Measurements from ENCODE around the gene ANAPC4.
"Not testable (repeated sequence)": the region's sequence is repeated elsewhere in the genome, so short reads cannot be mapped to it uniquely, and the experiment has no call there.

The ANAPC4 gene

GRCh38 chr4:25368315-25368714 is 8.7 kb upstream of the ANAPC4 start:
- Histone ChIP-seq H4K20me1 (ENCODE audit: control insufficient read depth, insufficient read depth, low read depth, low read length) (no peaks in the 10 kb centered on the region), H3K79me2 (ENCODE audit: control insufficient read depth, low read length) (no peaks in the 10 kb centered on the region), H3K9me2 (replicated peaks; ENCODE audit: control insufficient read depth, low read length) (no peaks in the 10 kb centered on the region), H3K36me3 (ENCODE audit: control insufficient read depth, low read length) (peaks cover 6% of the 10 kb centered on the region), H3K27me3 (ENCODE audit: control insufficient read depth, low read length) (no peaks in the 10 kb centered on the region), H3K27ac (ENCODE audit: low read depth, low read length) (no peak overlapping the region), H3K9me3 (ENCODE audit: control insufficient read depth, insufficient read depth, low read length) (no peaks in the 10 kb centered on the region), H3K4me2 (ENCODE audit: low read length) (no peak overlapping the region), H3K4me3 (ENCODE audit: low read length) (no peak overlapping the region), H3F3A (ENCODE audit: control insufficient read depth, insufficient read depth) (peaks cover 2% of the 10 kb centered on the region; the same call in 1 of the 2 replicates), H3K4me1 (ENCODE audit: control insufficient read depth, low read length) (no peaks in the 10 kb centered on the region)
- TF ChIP-seq CTCF (IDR thresholded peaks at IDR 0.05; ENCODE audit: low read depth, low read length, poor library complexity, severe bottlenecking), result no peak

GRCh38 chr4:25370242-25370641 is 6.8 kb upstream of the ANAPC4 start:
- Histone ChIP-seq H3F3A (ENCODE audit: control insufficient read depth, insufficient read depth) (peaks cover 6% of the 10 kb centered on the region), H3K4me2 (ENCODE audit: low read length) (no peak overlapping the region), H3K36me3 (ENCODE audit: control insufficient read depth, low read length) (peaks cover under 1% of the 10 kb centered on the region; the same call in 1 of the 2 replicates), H3K9me3 (ENCODE audit: control insufficient read depth, insufficient read depth, low read length) (no peaks in the 10 kb centered on the region), H3K79me2 (ENCODE audit: control insufficient read depth, low read length) (no peaks in the 10 kb centered on the region), H3K4me1 (ENCODE audit: control insufficient read depth, low read length) (peaks cover 5% of the 10 kb centered on the region; the same call in 1 of the 2 replicates), H3K9me2 (replicated peaks; ENCODE audit: control insufficient read depth, low read length) (no peaks in the 10 kb centered on the region), H3K4me3 (ENCODE audit: low read length) (no peak overlapping the region), H3K27ac (ENCODE audit: low read depth, low read length) (no peak overlapping the region), H4K20me1 (ENCODE audit: control insufficient read depth, insufficient read depth, low read depth, low read length) (no peaks in the 10 kb centered on the region), H3K27me3 (ENCODE audit: control insufficient read depth, low read length) (no peaks in the 10 kb centered on the region)
- TF ChIP-seq CTCF (IDR thresholded peaks at IDR 0.05; ENCODE audit: low read depth, low read length, poor library complexity, severe bottlenecking) (no peak), EZH2phosphoT487 (IDR thresholded peaks at IDR 0.05; ENCODE audit: borderline replicate concordance, low read length) (no peak)

- H3K27me3 ChIP-seq (ENCODE audit: control insufficient read depth, low read length); H3K9me3 ChIP-seq (ENCODE audit: control insufficient read depth, insufficient read depth, low read length); H3K4me3 ChIP-seq (ENCODE audit: low read length); H3K9me2 ChIP-seq (replicated peaks; ENCODE audit: control insufficient read depth, low read length); H4K20me1 ChIP-seq (ENCODE audit: control insufficient read depth, insufficient read depth, low read depth, low read length); H3K36me3 ChIP-seq (ENCODE audit: control insufficient read depth, low read length); H3K79me2 ChIP-seq (ENCODE audit: control insufficient read depth, low read length); H3K27ac ChIP-seq (ENCODE audit: low read depth, low read length); H3K4me2 ChIP-seq (ENCODE audit: low read length): not testable (repeated sequence)
- Histone ChIP-seq H3K4me1 (ENCODE audit: control insufficient read depth, low read length) (peaks cover 12% of the 10 kb centered on the region), H3F3A (ENCODE audit: control insufficient read depth, insufficient read depth) (peaks cover 12% of the 10 kb centered on the region)
These were observed 4.5 kb upstream of the ANAPC4 start for GRCh38 chr4:25372549-25372948.

- no peaks in the 10 kb centered on the region for H3K9me2 ChIP-seq (replicated peaks; ENCODE audit: control insufficient read depth, low read length)
- peaks cover 10% of the 10 kb centered on the region; the same call in 1 of the 2 replicates for H3F3A ChIP-seq (ENCODE audit: control insufficient read depth, insufficient read depth)
- peak overlapping the region; percentile 73 for H3K4me2 ChIP-seq (ENCODE audit: low read length)
- TF ChIP-seq EZH2phosphoT487 (IDR thresholded peaks at IDR 0.05; ENCODE audit: borderline replicate concordance, low read length) (no peak), CTCF (IDR thresholded peaks at IDR 0.05; ENCODE audit: low read depth, low read length, poor library complexity, severe bottlenecking) (no peak)
- peaks cover 32% of the 10 kb centered on the region for H3K4me1 ChIP-seq (ENCODE audit: control insufficient read depth, low read length)
- H3K27ac ChIP-seq (ENCODE audit: low read depth, low read length), result peak overlapping the region; percentile 43
- H3K27me3 ChIP-seq (ENCODE audit: control insufficient read depth, low read length), result no peaks in the 10 kb centered on the region
- H3K36me3 ChIP-seq (ENCODE audit: control insufficient read depth, low read length), result peaks cover 49% of the 10 kb centered on the region
- no peaks in the 10 kb centered on the region for H3K9me3 ChIP-seq (ENCODE audit: control insufficient read depth, insufficient read depth, low read length)
- no peaks in the 10 kb centered on the region for H4K20me1 ChIP-seq (ENCODE audit: control insufficient read depth, insufficient read depth, low read depth, low read length)
- H3K79me2 ChIP-seq (ENCODE audit: control insufficient read depth, low read length), result peaks cover 32% of the 10 kb centered on the region
- H3K4me3 ChIP-seq (ENCODE audit: low read length), result peak overlapping the region; percentile 95
These were observed 741 bp downstream of the ANAPC4 start for GRCh38 chr4:25377572-25378436.

Measured in DOHH2 (cell line).